ENCODE measurements around the gene GALT.

GRCh38 chr9:34607331-34607730 is 39.1 kb upstream of the GALT start:
- no peak for TF ChIP-seq CTCF (conservative IDR thresholded peaks at IDR 0.05 in 1 of 2, IDR thresholded peaks at IDR 0.05 in 1 of 2; ENCODE audit: extremely low read depth in 1 of 2, insufficient read depth in 1 of 2, low read depth in 1 of 2, low read length in 2 of 2)
- TF ChIP-seq EZH2 (IDR thresholded peaks at IDR 0.05; ENCODE audit: borderline replicate concordance, low read length): no peak
